ENCODE results near the gene BBX.
"Not testable (repeated sequence)": the region's sequence is repeated elsewhere in the genome, so short reads cannot be mapped to it uniquely, and the experiment has no call there.

The BBX gene

DNA sequence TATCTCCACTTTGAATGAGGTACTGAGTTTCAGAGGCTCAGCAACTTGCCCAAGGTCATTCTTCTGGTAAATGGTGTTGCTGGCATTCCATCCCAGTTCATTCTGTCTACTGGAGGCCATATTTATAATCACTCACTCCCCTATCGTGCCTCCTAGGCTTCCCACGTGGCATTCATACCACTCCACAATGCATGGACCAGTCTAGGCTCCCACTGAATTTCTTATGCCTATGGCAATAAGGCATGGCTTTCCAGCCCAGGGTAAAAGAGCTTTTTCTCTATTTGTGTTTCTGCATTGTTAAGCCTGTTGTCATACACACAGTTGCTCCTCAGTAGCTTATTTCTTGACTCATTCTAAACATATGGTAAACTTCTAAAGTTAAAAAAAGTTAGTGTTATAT, 19.9 kb downstream of the BBX start:
- no peak for DNase-seq (ENCODE audit: low read depth in 2 of 2)

- no peak for DNase-seq (ENCODE audit: low read depth in 2 of 2)
Observed at GRCh38 chr3:107543666-107544065, 20.9 kb downstream of the BBX start.

DNA sequence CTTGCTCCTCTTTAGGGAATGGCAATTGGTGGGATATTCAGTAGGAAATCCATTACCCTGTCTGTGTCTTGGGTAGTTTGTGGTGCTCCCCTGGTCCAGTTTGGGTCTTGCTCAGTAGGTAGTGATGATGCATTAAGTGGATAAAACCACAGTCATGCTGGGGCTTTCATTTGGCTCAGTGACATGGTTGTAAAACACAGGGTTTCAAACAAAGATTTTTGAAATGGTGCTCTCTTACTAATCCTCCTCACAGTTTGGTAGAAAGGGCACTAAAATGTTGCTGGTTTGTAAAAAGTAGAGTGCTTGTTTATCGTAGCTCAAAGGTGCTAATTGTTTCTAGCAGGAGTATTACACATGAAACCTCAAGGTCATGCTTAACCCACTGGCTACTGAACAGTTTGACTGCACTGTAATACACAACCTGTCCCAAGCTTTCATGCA, 22.9 kb downstream of the BBX start:
- no peak for DNase-seq (ENCODE audit: low read depth in 2 of 2)

DNA sequence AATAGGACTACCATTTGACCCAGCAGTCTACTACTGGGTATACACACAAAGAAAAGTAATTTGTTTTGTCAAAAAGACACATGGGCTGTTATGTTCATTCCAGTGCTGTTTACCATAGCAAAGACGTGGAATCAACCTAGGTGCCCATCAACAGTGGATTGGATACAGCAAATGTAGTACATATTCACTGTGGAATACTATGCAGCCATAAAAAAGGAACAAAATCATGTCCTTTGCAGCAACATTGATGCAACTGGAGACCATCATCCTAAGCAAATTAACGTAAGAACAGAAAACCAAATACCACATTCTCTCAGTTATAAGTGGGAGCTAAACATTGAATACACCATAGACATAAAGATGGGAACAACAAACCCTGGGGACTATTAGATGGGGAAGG, 25.8 kb downstream of the BBX start:
- no peak for DNase-seq (ENCODE audit: low read depth in 2 of 2)

DNA sequence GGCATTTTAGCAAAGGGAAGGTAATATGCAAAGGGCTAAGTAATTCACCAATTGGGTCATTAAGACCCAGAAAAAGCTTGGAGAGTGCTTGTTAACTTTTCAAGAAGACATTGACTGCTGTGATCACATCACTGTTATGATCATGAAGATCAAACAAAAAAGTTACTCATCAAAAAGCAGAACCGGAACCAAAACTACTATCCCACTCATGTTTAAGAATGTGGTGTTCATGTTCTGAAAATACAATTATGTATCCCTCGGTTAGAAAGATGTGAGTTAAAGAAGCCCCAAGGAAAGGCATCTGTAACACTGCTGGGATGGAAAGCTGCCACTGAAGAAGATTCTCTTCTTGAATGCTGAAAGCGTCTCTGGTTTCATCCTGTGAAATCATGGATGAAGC, 32.6 kb downstream of the BBX start:
- DNase-seq (ENCODE audit: low read depth in 2 of 2): no peak

GRCh38 chr3:107557743-107558142, 35.0 kb downstream of the BBX start:
- DNase-seq (ENCODE audit: low read depth in 2 of 2): no peak

DNA sequence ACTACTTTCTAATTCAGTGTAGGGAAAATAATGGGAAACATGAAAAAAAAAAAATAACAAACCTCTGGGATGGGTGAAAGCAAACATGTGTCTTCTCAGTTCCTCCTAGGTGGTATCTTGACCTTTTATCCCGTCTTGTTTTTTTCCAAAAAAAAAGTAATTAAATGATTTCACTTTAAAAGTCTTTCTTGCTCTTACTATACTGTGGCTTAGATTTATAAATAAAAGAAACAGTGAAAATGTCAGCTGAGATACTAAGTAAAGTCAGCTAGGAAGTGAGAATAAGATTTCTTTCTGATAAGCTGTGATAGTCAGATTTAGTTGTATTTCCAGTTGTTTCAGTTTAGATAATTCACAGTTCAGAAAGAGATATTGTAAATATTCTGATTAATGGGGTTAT, 37.4 kb downstream of the BBX start:
- no peak for DNase-seq (ENCODE audit: low read depth in 2 of 2)

GRCh38 chr3:107561980-107562379, 39.2 kb downstream of the BBX start:
- no peak for DNase-seq (ENCODE audit: low read depth in 2 of 2)

DNA sequence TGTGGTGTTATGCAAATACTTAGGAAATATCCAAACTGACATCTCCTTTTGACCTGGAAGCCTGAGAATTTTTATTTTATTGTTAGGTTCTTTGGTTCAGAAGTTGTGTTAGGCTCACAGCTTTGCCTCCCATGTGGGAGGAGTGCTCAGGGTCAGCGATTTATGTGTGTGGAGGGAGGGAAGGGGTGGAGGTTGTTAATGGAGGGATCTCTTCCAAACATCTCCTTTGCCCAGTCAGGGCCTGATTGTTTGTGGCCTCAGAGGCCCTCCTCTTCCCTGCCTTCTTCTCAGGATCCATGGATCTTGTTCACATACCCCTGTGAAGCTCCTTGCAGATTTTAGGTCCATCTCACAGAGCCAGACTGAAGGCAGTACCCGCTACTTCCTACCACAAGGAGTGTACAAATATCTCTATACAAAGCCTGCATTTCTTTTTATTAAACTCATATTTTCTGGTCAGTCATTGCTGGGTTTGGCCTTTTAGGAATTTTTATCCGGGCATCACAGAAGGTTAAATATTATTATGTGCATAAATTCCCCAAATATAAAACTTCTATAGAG, 40.3 kb downstream of the BBX start:
- no peak for DNase-seq (ENCODE audit: low read depth in 2 of 2)

DNA sequence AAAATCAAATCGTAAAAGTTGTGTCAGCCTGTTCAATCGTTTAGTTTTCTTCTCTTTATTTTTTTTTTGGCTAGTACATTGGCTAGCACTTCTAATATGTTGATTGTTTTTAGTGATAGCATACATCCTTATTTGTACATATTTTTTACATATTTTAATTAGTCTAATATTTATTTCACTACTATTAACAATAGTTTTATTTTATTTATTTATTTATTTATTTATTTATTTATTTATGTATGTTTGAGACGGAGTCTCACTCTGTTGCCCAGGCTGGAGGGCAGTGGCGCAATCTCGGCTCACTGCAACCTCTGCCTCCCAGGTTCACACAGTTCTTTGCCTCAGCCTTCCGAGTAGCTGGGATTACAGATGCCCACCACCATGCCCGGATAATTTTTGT, 42.5 kb downstream of the BBX start:
- not testable (repeated sequence) for DNase-seq (ENCODE audit: low read depth in 2 of 2)

- not testable (repeated sequence) for DNase-seq (ENCODE audit: low read depth in 2 of 2)
Observed at GRCh38 chr3:107571089-107571488, 48.3 kb downstream of the BBX start.

DNA sequence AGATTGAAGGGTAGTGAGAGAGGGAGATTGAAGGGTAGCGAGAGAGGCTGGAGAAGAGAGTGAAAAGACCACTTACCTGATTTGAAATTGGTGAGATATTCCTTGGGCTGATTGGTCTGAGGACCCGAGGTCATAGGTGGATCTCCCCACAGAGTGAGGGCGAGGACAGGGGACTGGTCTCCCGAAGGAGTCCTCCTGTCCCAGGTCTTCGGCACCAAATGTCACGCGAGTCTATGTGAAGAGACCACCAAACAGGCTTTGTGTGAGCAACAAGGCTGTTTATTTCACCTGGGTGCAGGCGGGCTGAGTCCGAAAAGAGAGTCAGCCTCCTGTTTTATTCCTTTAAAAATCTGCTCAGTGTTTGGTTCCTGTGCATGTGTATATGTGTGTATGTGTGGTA, 48.7 kb downstream of the BBX start:
- DNase-seq (ENCODE audit: low read depth in 2 of 2): not testable (repeated sequence)

DNA sequence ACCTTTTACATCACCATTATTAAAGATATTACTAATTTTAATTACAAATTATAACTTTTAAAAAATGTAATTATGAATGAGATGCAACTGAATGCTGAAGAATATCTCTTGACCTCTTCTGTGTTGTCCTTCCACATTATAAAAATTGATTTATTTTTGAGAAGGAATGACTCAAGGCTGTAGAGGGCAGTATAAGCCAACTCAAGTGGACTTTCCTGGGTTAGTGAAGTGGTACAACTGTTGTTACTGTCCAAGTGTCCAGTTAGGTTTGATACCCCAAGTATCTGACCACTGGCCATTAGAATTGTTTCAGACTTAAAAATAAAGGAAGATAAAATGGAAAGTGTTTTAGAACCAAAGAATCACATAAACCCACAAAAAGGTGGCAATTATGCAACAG, 51.9 kb downstream of the BBX start:
- DNase-seq (ENCODE audit: low read depth in 2 of 2): no peak

DNA sequence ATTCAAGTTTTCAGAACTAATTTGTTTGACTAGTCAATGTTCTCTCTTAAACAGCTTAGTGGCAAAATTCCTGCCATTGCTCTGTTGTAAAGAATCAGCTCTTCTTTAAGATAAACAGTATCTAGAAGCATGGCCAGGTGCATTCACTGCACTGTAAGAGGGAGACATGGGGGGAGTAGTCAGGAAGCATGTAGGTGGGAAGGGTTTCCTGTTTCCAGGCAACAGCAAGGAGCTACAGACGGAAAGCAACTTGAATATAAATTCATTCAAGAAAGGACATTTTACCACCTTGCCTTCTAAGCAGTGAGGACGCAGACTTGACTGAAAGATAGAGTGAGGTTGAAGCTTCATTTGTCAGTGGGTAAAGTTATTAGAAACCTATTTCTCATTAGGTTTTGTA, 55.3 kb downstream of the BBX start:
- DNase-seq (ENCODE audit: low read depth in 2 of 2): no peak

GRCh38 chr3:107578523-107578922, 55.8 kb downstream of the BBX start:
- no peak for DNase-seq (ENCODE audit: low read depth in 2 of 2)

GRCh38 chr3:107579371-107579770, 56.6 kb downstream of the BBX start:
- no peak for DNase-seq (ENCODE audit: low read depth in 2 of 2)

DNA sequence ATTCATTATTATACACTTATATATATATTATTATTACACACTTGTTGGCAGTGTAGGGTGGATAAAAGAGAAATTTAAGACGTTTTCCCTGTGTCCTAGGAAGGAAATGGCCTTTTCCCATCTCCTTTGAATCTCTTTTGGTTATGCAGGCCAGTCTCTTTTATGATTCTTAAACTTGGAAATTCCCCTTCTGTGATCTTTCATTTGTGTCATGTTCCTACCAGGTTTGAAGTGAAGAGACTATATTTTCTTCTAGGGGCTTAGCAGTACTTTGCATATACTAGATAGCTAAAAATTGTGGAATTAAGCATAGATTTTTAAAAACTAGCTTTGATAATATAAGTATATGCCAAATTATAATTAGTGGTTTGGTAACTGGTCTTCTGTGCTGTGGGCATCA, 58.5 kb downstream of the BBX start:
- DNase-seq (ENCODE audit: low read depth in 2 of 2): no peak

DNA sequence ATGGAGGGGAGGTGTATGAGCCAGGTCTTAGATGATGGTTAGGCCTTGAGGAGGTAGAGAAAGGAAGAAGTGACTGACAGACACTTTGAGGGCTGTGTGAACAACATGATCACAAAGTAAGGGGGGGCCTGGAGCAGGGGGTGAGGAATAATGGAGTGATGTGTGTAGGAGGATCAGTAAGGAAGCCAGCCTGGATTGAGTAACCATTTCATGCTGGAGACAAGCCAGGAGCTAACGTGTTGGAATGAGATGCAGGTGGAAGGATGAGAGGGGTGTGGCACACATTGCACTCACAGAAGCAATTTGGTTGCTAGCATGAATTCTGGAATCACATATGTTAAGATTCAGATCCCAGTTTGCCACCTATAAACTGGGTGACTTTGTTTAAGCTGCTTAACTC, 65.5 kb downstream of the BBX start:
- no peak for DNase-seq (ENCODE audit: low read depth in 2 of 2)

DNA sequence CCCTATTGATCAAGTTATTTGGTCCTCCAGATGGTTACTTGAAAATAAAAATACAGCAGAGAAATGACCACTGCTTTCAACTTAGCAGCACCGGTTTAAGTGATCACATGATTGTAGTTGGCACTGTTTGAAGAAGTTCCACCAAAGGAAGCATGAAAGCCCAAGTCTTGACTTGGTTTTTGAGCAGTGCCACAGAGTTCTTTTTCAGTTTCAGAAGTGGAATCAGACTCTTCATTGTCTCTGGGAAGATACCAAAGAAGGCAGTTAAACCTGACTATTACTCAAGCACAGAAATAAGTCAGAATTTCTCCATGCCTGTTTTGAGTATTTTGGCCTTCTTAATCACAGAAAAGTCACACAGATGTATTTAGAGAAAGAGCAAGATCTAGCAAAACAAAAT, 66.7 kb downstream of the BBX start:
- DNase-seq (ENCODE audit: low read depth in 2 of 2): no peak

GRCh38 chr3:107590786-107591185, 68.0 kb downstream of the BBX start:
- DNase-seq (ENCODE audit: low read depth in 2 of 2): no peak

DNA sequence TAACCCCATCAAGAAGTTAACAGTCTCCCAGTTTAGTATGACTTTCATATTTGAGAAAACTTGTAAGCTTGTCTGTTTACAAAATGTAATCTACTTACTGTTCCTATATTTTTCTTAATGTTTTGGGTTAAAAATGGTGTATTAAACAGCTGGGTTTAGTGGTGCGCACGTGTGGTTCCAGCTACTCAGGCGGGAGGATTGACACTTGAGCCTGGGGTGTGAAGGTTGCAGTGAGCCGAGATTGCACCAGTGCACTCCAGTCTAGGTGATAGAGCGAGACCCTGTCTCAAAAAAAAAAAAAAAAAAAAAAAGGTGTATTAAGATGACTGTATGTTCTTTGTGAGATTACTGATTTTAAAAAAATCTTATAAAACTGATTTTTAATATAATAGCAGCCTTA, 69.3 kb downstream of the BBX start:
- no peak for DNase-seq (ENCODE audit: low read depth in 2 of 2)

GRCh38 chr3:107594870-107595269, 72.1 kb downstream of the BBX start:
- no peak for DNase-seq (ENCODE audit: low read depth in 2 of 2)

DNA sequence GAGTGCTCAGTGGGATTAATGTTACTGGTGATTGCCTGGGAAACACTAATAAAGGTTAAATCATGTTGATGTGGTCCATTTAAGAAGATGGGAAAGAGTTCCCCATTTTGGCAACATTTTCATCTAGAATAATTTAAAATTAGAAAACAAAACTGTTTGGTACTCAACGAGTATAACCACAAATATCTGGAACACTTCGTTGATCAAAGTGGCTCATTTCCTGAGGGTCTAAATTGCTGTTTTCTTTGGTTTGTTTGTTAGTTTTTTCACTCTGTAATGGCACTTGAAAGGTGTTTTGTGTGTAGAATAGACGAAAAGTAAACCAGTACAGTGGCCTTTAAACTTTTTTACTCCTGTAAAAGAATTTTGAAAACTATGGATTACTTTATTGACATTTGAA, 73.9 kb downstream of the BBX start:
- DNase-seq (ENCODE audit: low read depth in 2 of 2): no peak

GRCh38 chr3:107598926-107599771, 76.4 kb downstream of the BBX start:
- DNase-seq (ENCODE audit: low read depth in 2 of 2): no peak
